ENCODE results near the gene TMEM134. TPM values are rescaled to one million over a fixed set of nuclear protein-coding genes. Genes with fewer than 3 reads are reported as not detected.
A peak's percentile ranks its signal among the peaks of the same experiment; 100 is the strongest.

The TMEM134 gene
- total and polyA plus RNA-seq, 9 of the 15 experiments (the other 6 are each of a cell fraction or from before 2014, with no cell fraction given) = 0.63 to 48.4 (median 10.7) TPM

DNA sequence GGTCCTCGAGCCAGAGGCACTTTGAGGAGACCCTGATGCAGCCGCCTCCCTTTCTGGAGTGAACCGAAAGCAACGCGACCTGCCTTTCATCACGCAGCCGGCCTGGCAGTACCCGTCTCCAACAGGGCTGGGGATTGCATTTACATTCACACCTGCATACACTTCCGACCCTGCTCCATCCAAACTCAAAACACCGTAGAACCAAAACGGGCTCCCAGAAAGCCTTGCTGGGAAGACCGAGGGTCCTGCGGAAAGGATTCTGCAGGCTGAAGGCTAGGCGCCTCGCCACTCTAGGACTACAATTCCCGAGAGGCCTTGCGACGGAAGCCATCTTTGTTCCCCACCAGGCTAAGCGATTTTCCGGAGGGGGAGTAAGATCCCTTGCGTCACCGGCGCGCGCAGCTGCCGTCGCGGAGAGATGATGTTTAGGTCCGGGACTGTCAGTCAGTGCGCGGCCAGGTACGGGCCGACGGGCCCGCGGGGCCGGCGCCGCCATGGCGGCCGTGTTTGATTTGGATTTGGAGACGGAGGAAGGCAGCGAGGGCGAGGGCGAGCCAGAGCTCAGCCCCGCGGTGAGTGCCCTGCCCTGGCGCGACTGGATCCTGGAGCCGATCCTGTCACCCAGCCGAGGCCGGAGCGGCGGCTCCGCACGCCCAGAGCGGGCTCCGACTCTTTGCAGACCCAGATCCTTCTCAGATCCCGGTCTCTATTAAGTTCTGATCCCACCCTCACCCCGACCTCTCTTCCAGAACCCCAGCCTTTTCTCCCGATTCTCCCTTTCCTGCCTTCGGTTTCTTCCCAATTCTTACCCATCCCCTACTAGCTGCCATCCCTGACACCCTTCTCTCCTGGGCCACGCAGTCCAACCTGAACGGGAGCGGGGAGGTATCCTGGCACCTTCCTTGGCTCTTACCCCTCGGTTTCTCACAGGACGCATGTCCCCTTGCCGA lies 40.7 kb downstream of the TMEM134 start, which contains the start of gene RPS6KB2 (continued):
- TF ChIP-seq, protein P1, sequence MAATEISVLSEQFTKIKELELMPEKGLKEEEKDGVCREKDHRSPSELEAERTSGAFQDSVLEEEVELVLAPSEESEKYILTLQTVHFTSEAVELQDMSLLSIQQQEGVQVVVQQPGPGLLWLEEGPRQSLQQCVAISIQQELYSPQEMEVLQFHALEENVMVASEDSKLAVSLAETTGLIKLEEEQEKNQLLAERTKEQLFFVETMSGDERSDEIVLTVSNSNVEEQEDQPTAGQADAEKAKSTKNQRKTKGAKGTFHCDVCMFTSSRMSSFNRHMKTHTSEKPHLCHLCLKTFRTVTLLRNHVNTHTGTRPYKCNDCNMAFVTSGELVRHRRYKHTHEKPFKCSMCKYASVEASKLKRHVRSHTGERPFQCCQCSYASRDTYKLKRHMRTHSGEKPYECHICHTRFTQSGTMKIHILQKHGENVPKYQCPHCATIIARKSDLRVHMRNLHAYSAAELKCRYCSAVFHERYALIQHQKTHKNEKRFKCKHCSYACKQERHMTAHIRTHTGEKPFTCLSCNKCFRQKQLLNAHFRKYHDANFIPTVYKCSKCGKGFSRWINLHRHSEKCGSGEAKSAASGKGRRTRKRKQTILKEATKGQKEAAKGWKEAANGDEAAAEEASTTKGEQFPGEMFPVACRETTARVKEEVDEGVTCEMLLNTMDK (IDR thresholded peaks at IDR 0.05; ENCODE audit: borderline replicate concordance, insufficient read depth, low read depth, low read length, poor library complexity, severe bottlenecking) = peak; percentile 1
- TF ChIP-seq PHB (CRISPR knock-in tag; IDR thresholded peaks at IDR 0.05) (no peak; the same call in 1 of the 2 replicates), GATAD2A (IDR thresholded peaks at IDR 0.05) (no peak), ATF4 (CRISPR knock-in tag; IDR thresholded peaks at IDR 0.05) (0 out of 2 replicates have a peak, but pooled peaks have one; percentile 34), SREBF1 (IDR thresholded peaks at IDR 0.05; ENCODE audit: borderline replicate concordance, low read depth, low read length) (peak; percentile 72), LCOR (CRISPR knock-in tag; IDR thresholded peaks at IDR 0.05) (0 out of 2 replicates have a peak, but pooled peaks have one; percentile 74), AFF1 (IDR thresholded peaks at IDR 0.05; ENCODE audit: low read depth in 1 of 2, partially characterized antibody in 2 of 2) (peak in 1 of 2 experiments; percentile 95), L3MBTL2 (IDR thresholded peaks at IDR 0.05) (no peak), HNRNPUL1 (IDR thresholded peaks at IDR 0.05; ENCODE audit: low read length) (no peak), E2F6 (IDR thresholded peaks at IDR 0.05; ENCODE audit: borderline replicate concordance in 1 of 2, extremely low read depth in 1 of 2, insufficient read depth in 1 of 2, insufficient read length in 1 of 2, low read depth in 1 of 2, low read length in 1 of 2, poor library complexity in 1 of 2, severe bottlenecking in 1 of 2) (peak in 1 of 2 experiments; percentile 4), ZNF165 (CRISPR knock-in tag; IDR thresholded peaks at IDR 0.05; ENCODE audit: borderline replicate concordance) (no peak), DNMT1 (IDR thresholded peaks at IDR 0.05) (no peak)
- TF ChIP-seq, protein P2, sequence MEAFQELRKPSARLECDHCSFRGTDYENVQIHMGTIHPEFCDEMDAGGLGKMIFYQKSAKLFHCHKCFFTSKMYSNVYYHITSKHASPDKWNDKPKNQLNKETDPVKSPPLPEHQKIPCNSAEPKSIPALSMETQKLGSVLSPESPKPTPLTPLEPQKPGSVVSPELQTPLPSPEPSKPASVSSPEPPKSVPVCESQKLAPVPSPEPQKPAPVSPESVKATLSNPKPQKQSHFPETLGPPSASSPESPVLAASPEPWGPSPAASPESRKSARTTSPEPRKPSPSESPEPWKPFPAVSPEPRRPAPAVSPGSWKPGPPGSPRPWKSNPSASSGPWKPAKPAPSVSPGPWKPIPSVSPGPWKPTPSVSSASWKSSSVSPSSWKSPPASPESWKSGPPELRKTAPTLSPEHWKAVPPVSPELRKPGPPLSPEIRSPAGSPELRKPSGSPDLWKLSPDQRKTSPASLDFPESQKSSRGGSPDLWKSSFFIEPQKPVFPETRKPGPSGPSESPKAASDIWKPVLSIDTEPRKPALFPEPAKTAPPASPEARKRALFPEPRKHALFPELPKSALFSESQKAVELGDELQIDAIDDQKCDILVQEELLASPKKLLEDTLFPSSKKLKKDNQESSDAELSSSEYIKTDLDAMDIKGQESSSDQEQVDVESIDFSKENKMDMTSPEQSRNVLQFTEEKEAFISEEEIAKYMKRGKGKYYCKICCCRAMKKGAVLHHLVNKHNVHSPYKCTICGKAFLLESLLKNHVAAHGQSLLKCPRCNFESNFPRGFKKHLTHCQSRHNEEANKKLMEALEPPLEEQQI (IDR thresholded peaks at IDR 0.05) = no peak
- TF ChIP-seq, protein P3, sequence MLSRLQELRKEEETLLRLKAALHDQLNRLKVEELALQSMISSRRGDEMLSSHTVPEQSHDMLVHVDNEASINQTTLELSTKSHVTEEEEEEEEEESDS (CRISPR knock-in tag; IDR thresholded peaks at IDR 0.05) = no peak

All from K562 (cell line).